ENCODE measurements around the gene KRT24. TPM values are rescaled to one million over a fixed set of nuclear protein-coding genes. Genes with fewer than 3 reads are reported as not detected.

Gene KRT24
- total and polyA plus RNA-seq, 2 of the 4 experiments (the other 2 are of a cell fraction): not detected

DNA sequence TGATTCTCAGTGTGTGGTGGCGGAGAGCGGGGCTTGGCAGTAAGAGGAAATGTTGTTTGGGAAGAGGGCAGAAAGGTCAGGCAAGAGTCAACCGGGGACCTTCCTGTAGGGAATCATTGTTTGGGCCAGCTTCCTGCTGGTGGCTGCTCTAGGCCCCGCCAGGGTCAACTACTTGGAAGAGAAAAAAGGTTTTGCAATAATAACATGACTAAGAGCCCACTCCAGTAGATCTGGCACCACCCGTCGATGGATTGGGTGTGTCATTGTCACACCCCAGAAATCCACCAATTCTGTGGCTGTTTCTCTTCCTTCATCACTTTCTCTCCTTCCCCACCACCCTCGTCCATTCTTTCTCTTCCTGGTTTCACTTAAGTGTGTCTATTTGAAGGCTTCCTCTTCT is 4.2 kb upstream of the KRT24 start:
- no peak overlapping the region for H4K5ac ChIP-seq (ENCODE audit: low read depth, low read length)
- no peaks in the 10 kb centered on the region for H4K20me1 ChIP-seq (ENCODE audit: insufficient read depth, low read length)
- no peak overlapping the region for H2AK9ac ChIP-seq (replicated peaks; ENCODE audit: low read depth, low read length, poor library complexity)
- H4K91ac ChIP-seq (ENCODE audit: insufficient read depth, low read depth, low read length): no peak overlapping the region
- H2BK5ac ChIP-seq (ENCODE audit: low read depth, low read length, poor library complexity, severe bottlenecking): no peak overlapping the region
- intact Hi-C loops (cut with micrococcal nuclease): loop anchor here (10.0 kb wide), 1 partner anchor 47 kb away; the partner anchor contains the start of gene KRT25
- no peak overlapping the region for H2BK120ac ChIP-seq (ENCODE audit: low read depth, low read length)
- no peak overlapping the region for H2BK20ac ChIP-seq (ENCODE audit: low read depth, low read length)
- H3K79me1 ChIP-seq (ENCODE audit: low read depth in 1 of 2, low read length in 2 of 2): no peaks in the 10 kb centered on the region
- DNase-seq: no peak
- TF ChIP-seq RCOR1 (IDR thresholded peaks at IDR 0.05; ENCODE audit: insufficient replicate concordance, low read length) (no peak), BHLHE40 (IDR thresholded peaks at IDR 0.05; ENCODE audit: low read depth, low read length) (no peak), RAD21 (IDR thresholded peaks at IDR 0.05; ENCODE audit: low read length) (no peak), RFX5 (IDR thresholded peaks at IDR 0.05; ENCODE audit: low read depth, low read length) (no peak), CEBPB (IDR thresholded peaks at IDR 0.05; ENCODE audit: low read depth, low read length) (no peak), MXI1 (IDR thresholded peaks at IDR 0.05; ENCODE audit: borderline replicate concordance, low read depth, low read length) (no peak), MAFK (IDR thresholded peaks at IDR 0.05; ENCODE audit: low read depth, low read length) (no peak), SMC3 (IDR thresholded peaks at IDR 0.05; ENCODE audit: low read depth, low read length) (no peak), POLR2A (IDR thresholded peaks at IDR 0.05; ENCODE audit: low read depth, low read length) (no peak), CHD1 (IDR thresholded peaks at IDR 0.05; ENCODE audit: low read depth, low read length) (no peak), FOS (IDR thresholded peaks at IDR 0.05; ENCODE audit: low read depth, low read length) (no peak), MAZ (IDR thresholded peaks at IDR 0.05; ENCODE audit: borderline replicate concordance, low read depth, low read length) (no peak), NFE2L2 (IDR thresholded peaks at IDR 0.05; ENCODE audit: low read depth, low read length) (no peak)
- TF ChIP-seq, protein P1, sequence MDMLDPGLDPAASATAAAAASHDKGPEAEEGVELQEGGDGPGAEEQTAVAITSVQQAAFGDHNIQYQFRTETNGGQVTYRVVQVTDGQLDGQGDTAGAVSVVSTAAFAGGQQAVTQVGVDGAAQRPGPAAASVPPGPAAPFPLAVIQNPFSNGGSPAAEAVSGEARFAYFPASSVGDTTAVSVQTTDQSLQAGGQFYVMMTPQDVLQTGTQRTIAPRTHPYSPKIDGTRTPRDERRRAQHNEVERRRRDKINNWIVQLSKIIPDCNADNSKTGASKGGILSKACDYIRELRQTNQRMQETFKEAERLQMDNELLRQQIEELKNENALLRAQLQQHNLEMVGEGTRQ (IDR thresholded peaks at IDR 0.05; ENCODE audit: low read depth, low read length): no peak
- TF ChIP-seq, protein P2, sequence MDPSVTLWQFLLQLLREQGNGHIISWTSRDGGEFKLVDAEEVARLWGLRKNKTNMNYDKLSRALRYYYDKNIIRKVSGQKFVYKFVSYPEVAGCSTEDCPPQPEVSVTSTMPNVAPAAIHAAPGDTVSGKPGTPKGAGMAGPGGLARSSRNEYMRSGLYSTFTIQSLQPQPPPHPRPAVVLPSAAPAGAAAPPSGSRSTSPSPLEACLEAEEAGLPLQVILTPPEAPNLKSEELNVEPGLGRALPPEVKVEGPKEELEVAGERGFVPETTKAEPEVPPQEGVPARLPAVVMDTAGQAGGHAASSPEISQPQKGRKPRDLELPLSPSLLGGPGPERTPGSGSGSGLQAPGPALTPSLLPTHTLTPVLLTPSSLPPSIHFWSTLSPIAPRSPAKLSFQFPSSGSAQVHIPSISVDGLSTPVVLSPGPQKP (IDR thresholded peaks at IDR 0.05; ENCODE audit: borderline replicate concordance, low read depth, low read length): no peak
- TF ChIP-seq, protein P3, sequence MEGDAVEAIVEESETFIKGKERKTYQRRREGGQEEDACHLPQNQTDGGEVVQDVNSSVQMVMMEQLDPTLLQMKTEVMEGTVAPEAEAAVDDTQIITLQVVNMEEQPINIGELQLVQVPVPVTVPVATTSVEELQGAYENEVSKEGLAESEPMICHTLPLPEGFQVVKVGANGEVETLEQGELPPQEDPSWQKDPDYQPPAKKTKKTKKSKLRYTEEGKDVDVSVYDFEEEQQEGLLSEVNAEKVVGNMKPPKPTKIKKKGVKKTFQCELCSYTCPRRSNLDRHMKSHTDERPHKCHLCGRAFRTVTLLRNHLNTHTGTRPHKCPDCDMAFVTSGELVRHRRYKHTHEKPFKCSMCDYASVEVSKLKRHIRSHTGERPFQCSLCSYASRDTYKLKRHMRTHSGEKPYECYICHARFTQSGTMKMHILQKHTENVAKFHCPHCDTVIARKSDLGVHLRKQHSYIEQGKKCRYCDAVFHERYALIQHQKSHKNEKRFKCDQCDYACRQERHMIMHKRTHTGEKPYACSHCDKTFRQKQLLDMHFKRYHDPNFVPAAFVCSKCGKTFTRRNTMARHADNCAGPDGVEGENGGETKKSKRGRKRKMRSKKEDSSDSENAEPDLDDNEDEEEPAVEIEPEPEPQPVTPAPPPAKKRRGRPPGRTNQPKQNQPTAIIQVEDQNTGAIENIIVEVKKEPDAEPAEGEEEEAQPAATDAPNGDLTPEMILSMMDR (conservative IDR thresholded peaks at IDR 0.05; ENCODE audit: low read depth, low read length): no peak
- no peaks in the 10 kb centered on the region for H3K36me3 ChIP-seq (ENCODE audit: control insufficient read depth, insufficient read depth, low read length)
- H4K8ac ChIP-seq (ENCODE audit: low read depth in 2 of 2, low read length in 2 of 2): no peak overlapping the region
- H3K9me1 ChIP-seq (ENCODE audit: insufficient read depth, low read length): no peaks in the 10 kb centered on the region
- H3K27ac ChIP-seq (ENCODE audit: insufficient read depth, low read length): no peak overlapping the region
- no peak overlapping the region for H2BK15ac ChIP-seq (ENCODE audit: low read depth, low read length)
- H3K14ac ChIP-seq (replicated peaks; ENCODE audit: low read depth, low read length): no peak overlapping the region
- H2AFZ ChIP-seq (replicated peaks; ENCODE audit: low read length, poor library complexity): no peak overlapping the region
- no peak overlapping the region for H3K23ac ChIP-seq (ENCODE audit: low read depth, low read length)
- H2AK5ac ChIP-seq (ENCODE audit: low read depth, low read length): no peak overlapping the region
- H3K4me2 ChIP-seq (ENCODE audit: low read depth, low read length): no peak overlapping the region
- H3K56ac ChIP-seq (ENCODE audit: extremely low read depth, insufficient read depth, low read length): no peak overlapping the region
- WGBS, 2 experiments (ENCODE audit: extremely low coverage in 2 of 2, insufficient read length in 1 of 2): 80% methylated on average over 1 of the region's 7 CpGs; no CpG with 5 or more reads in 1 of the 2 experiments
- H3K4me1 ChIP-seq (ENCODE audit: control insufficient read depth, insufficient read depth, low read length): no peaks in the 10 kb centered on the region
- H3K27me3 ChIP-seq (ENCODE audit: control insufficient read depth, insufficient read depth, low read length): peaks cover 32% of the 10 kb centered on the region
- no peaks in the 10 kb centered on the region; the same call in 1 of the 2 replicates for H3K9me3 ChIP-seq (ENCODE audit: control insufficient read depth, insufficient read depth, low read length)
- POLR2A ChIA-PET (ENCODE audit: unreplicated experiment): no interaction called here
- no peak overlapping the region for H3K18ac ChIP-seq (ENCODE audit: low read depth, low read length)
- H3K9ac ChIP-seq (ENCODE audit: low read depth, low read length): no peak overlapping the region
- no peak overlapping the region for H3K4ac ChIP-seq (ENCODE audit: low read depth, low read length)
- CTCF ChIA-PET: no interaction called here
- in situ Hi-C loops (cut with MboI; ENCODE audit: low sequenced_read_pairs): no loop called here
- no peak for ATAC-seq (ENCODE audit: low read depth)
- no peak overlapping the region for H3K4me3 ChIP-seq (ENCODE audit: insufficient read depth, low read depth, low read length)
- no TSS peak for BruUV-seq (replicated peaks)
- dilution Hi-C loops (cut with HindIII; ENCODE audit: low sequenced_read_pairs, unreplicated experiment): no loop called here

Data from IMR-90 (cell line).